H7 (cell line): Measurements from ENCODE around the gene STEAP1. TPM values are rescaled to one million over a fixed set of nuclear protein-coding genes. Genes with fewer than 3 reads are reported as not detected.
"Not testable (repeated sequence)": the region's sequence is repeated elsewhere in the genome, so short reads cannot be mapped to it uniquely, and the experiment has no call there.

Experiments used
- DNase-seq: peaks from one replicate; pipeline ENCODE4 v3.0.0; 2012
- H3K27me3 ChIP-seq: 2 replicates; pipeline ENCODE4 v1.6.0; 2011; ENCODE audit warnings: mild to moderate bottlenecking, low read length; ENCODE audit not compliant: control insufficient read depth, insufficient read depth
- H3K36me3 ChIP-seq: replicated peaks from 2 replicates; pipeline ENCODE4 v1.5.1; 2011; ENCODE audit warnings: low read length; ENCODE audit not compliant: control insufficient read depth, insufficient read depth
- H3K4me3 ChIP-seq: 2 replicates; pipeline ENCODE4 v1.5.1; 2011; ENCODE audit warnings: low read depth, mild to moderate bottlenecking, control low read depth, low read length, moderate library complexity; ENCODE audit not compliant: insufficient read depth
- total RNA-seq: library from RNA; depleted of rRNA; stranded (reverse); fragments of >200 nt; shearing (Covaris generic); gene quantifications from 2 replicates; pipeline ENCODE4 v1.2.3, GENCODE V29; 2014; rRNA removed

The STEAP1 gene
- total RNA-seq = 1.9 and 3.3 TPM in 2 replicates

DNA sequence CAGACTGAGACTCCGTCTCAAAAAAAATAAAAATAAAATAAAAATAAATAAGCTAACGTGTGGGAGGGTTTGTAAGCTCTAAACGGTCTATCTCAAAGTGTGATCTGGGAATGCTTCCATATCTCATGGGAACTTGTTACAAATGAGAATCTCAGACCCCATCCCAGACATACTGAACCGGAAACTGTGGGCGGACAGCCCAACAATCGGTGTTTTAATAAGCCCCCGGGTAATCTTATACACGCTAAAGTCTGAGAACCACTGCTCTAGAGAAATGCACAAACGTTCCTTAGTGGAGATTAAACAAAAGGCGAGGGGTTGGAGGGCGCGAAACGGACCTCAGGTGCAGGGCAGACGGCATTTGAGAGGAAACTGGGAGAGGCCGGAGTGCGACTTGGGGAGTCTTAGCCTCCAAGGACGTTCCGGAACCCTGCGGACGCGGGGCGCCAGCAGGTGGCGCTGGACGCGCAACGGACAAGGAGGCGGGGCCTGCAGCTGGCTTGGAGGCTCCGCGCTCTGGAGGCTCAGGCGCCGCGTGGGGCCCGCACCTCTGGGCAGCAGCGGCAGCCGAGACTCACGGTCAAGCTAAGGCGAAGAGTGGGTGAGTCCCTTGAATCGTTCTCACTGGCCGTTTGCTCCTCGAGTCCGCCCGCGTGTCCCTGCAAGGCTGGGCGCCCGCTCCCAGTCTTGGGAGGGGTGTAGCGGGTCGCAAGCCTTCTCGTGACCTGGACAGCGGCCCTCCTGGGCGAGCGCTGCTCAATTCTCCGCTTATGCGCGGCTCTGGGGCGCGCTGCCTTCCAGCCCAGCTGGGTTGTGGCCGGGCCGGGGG, at the start of gene STEAP1:
Gene STEAP1 (plus strand): TSS at position 527 of the 829 bp plus-strand sequence. CDS start 5,320 bp downstream, outside the sequence.
- peak; percentile 83 for DNase-seq
- not testable (repeated sequence) for H3K36me3 ChIP-seq, H3K27me3 ChIP-seq
- peak within 1 kb of the TSS; percentile 50 for H3K4me3 ChIP-seq

DNA sequence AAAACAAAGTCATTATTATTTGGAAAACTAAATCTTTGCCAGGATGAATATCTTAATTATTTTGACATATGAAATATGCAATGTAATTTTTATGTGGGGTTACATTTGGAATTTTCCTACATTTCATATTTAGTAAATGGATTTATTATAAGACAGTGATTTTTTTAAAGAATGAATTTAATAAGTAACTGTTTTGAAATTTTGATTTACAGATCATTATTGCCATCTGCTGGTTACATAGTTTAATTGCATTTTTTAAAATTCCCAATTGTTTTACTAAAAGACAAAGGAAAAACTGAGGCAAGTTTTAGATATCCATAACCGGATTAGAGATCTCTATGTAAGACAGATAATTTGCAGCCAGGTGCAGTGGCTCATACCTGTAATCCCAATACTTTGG, 39.3 kb upstream of the STEAP1 start:
- not testable (repeated sequence) for H3K4me3 ChIP-seq, H3K36me3 ChIP-seq, DNase-seq
- H3K27me3 ChIP-seq = peaks cover 22% of the 10 kb centered on the region

DNA sequence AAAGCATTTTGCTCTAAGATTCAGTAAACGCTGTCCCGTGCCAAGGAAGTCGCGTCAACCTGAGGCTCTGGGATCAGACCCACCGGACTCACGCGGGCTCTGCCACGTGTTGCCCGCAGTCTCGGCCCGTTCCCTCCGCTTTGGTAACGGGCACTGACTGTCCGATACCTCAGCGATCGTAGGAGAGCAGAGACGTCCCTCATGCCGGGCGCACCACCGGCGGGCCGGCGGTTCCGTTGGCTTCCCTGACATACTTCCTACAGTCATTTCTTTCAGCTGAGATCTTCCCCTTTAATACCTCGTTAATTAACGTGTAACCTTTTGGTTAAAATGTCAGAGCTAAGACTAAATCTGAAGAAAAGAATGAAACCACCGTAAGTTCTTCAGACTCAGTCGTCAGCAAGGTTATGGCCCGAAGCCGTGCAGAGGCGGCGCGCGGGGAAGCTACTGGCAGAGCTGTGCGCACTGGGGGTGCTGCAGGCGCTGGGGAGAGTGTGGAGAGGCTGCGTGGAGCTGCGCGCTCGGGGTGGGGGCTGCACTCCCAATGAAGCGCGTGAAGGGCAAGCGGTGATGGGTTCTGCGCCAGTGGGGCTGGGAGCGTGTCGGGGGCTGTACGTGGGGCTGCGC, 35.6 kb upstream of the STEAP1 start:
- Histone ChIP-seq H3K4me3 (peak overlapping the region; percentile 48), H3K27me3 (peaks cover 25% of the 10 kb centered on the region)
- not testable (repeated sequence) for H3K36me3 ChIP-seq
- peak; percentile 18 for DNase-seq

DNA sequence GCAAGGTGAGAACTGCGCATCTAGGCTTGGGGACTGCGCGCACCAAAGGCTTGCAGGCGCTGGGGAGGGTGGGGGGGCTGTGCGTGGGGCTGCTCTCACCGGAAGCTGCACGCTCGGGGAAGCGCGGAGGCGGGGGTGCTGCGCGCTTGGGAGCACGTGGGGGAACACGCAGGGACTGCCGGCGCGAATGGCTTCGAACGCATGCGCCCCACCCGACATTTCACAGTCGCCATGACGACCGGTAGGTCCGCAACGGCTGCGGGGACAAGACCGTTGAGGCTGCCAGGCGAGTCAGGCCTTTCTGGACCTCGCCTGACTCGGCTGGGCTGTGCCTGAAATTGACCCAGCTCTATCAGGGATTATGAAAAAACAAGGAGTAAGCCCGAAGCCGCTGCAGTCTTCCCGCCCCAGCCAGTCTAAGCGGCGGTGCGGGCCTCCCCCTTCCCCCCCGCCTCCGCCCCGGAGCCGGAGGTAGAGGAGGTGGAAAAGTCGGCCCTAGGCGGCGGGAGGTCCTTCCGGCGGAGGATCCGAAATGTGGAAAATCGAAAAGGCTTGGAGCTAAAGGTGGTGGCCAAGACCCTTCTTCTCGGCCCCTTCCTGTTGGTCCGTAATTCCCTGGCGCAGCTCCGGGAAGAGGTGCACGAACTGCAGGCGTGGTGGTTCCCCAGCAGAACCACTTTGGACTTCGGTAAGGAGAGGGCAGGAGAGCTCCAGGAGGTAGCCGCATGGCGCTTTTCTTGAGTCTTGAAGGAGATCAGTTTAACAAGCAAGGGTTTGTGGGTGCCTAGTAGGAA, 34.9 kb upstream of the STEAP1 start:
- Histone ChIP-seq H3K36me3 (no peaks in the 10 kb centered on the region), H3K27me3 (peaks cover 25% of the 10 kb centered on the region), H3K4me3 (peak overlapping the region; percentile 48)
- peak; percentile 63 for DNase-seq

DNA sequence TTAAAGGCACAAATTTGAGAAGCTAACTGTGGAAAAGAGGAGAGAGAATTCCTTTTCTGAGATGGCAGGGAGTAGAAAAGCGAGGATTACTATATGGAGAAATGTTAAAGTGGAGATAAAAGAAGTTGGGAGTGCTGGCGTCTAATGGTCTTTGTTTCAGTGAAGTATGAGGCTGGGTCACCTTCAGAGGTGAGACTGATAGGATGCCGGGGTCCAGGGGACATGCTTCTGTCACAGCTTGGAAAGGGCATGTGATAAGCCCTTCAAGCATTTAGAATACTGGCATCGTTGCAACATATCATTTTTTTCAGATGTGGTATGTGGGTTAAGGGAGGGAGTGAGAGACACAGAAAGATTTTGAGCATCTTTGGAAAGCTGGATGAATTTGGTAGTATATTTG, 34.1 kb upstream of the STEAP1 start:
- H3K27me3 ChIP-seq = peaks cover 25% of the 10 kb centered on the region
- not testable (repeated sequence) for DNase-seq, H3K36me3 ChIP-seq, H3K4me3 ChIP-seq

DNA sequence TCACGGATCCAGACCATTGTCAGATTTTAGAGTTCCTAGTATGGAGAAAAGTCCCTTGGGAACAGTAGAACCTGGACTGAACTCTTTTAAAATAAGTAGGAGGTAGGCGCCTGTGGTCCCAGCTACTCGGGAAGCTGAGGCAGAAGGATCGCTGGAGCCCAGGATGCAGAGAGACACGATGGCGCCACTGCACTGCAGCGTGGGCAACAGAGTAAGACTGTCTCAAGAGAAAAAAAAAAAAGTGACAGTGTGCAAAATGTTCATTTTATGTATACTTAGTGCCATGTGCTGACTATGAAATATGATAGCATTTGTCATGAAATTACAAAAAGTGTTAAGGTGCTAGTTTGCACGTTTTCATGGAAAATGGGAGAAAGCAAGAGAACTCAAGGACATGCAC, 22.5 kb upstream of the STEAP1 start:
- not testable (repeated sequence) for DNase-seq

DNA sequence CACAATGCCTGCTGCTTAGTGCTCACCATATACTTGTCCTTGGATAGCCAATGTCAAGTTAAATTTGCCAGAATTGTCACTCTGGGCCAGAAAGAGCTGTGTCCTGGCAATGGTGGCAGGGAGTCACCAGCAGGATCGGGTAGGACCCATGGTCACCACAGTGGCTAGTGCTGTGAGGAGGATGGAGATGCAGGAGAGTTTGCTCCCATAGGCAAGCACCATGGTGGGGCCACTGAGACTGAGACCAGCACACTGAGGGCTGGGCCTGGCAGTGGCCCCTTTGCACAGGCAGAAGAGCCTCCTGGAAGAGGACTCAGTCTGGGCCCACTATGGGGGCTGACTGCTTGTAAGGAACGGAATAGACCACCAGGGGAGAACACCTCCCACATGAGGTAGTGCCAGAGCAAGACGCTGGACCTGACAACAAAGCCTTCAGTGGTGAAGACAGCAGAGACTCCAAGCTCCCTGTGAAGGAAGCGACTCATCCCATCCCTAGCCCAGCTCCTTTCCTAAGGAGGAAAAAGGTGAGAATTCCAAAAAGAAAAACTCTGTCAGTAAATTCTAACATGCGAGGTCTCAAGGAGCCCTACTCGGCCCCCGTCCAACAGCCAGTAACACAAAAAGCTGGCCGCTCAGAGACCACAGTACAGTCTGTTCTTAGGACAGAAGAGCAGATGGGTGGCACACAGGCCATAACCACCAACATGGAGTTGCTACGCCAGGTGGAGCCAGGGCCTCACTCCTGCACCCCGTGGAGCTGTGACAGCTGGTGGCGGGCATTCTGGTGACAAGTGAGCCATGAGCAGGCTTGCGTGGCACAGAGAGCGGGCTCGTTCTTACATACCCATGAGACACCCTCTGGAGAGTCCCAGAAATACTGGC, 6.9 kb upstream of the STEAP1 start:
- not testable (repeated sequence) for H3K27me3 ChIP-seq, H3K36me3 ChIP-seq, DNase-seq, H3K4me3 ChIP-seq

More for the DNA sequence above, 22.5 kb upstream of the STEAP1 start:
- H3K36me3 ChIP-seq, H3K4me3 ChIP-seq, H3K27me3 ChIP-seq: not testable (repeated sequence)

DNA sequence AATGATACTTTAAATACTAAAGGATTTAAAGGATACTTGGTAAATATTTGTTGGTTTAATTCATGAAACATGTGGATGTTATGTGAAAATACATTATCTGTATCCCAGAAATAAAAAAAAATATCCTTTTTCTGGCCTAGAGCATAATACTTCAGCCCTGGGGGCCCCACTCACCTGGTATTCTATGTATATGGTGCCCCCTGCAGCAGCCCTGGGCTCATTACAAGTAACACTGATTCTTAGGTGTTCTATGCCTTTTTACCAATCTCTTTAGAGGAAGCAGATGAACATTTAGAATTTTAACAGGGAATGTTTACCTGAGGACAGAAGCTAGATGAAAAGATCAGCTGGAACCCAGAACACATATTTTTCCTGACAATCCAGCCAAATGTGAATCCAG, 4.8 kb upstream of the STEAP1 start:
- H3K27me3 ChIP-seq, DNase-seq, H3K36me3 ChIP-seq, H3K4me3 ChIP-seq: not testable (repeated sequence)

DNA sequence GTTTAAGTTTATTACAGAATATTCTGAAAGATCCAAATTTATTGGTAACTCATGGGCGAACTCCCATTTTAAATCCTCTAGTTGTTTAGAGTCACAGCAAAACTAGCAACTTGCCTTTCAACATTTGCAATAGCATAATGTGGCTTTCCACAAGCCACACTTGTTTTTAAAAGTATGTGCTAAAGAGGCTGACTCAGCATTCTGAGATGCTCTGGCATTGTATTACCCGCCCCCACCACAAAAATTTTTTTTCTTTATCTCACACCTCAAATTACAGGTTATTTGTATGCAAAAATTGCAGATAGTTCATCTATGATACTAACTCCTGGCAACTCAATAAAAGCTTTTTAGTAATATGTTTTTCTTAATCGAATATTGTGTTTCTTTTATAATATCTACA, 2.4 kb upstream of the STEAP1 start:
- not testable (repeated sequence) for H3K4me3 ChIP-seq, DNase-seq, H3K27me3 ChIP-seq, H3K36me3 ChIP-seq

DNA sequence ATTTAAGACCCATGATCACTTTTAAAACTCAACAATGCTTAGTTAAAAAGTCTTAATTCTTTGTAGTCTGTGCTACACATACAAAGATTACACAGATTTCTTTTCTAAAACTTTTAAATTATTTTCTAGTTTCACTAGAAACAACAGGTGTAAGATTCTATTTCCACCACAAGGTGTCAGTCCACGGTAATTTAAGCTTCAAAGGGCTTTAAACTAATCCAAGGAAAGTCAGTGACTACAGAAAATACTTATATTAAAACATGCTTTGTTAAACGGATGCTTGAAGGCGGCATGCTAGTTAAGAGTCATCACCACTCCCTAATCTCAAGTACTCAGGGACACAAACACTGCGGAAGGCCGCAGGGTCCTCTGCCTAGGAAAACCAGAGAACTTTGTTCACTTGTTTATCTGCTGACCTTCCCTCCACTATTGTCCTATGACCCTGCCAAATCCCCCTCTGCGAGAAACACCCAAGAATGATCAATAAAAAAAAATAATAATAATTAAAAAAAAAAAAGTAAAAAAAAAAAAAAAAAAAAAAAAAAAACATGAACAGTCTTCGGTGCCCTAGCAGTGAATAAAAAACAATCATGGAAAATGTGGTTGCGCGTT, 1.5 kb upstream of the STEAP1 start:
- not testable (repeated sequence) for H3K27me3 ChIP-seq, H3K4me3 ChIP-seq, H3K36me3 ChIP-seq
- DNase-seq = peak; percentile 17

DNA sequence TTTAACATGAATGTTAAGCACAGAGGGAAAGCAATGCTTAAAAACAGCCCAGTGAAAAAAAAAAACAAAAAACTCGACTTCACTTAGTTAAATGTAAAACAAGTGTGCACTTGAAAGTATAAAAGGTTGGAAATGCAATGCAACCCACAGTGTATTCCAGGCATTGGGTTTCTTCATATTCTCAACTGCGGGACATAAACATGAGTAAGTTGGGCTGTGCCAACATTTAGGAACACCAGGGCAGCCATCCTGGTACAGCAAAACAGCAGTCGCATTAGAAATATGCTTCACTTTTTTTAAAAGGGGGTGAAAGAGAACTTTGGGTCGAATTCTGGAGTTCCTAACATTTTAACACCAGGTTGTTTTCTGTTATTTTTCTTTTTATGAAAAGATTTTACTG, 937 bp downstream of the STEAP1 start:
- H3K27me3 ChIP-seq = no peaks in the 10 kb centered on the region; the same call in 1 of the 2 replicates
- H3K4me3 ChIP-seq = no peak overlapping the region
- no peak for DNase-seq
- no peaks in the 10 kb centered on the region for H3K36me3 ChIP-seq

DNA sequence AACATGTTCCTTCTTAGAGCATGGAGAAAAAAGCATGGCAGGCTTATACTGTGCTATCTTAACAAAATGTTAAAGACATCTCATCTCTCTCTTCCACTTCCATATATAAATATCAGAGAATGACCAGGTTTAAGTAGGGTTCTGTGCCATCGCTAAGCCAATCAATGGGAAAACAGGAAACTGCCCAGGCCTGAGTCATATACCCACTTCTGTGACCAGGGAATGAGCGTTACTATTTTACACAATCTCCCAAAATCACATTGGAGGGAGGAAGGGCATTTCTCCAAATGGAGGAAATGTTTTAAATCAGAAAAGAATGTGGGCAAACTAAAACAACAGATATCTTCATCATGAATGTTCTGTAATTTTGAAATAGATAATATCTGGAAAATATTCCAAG, 3.1 kb downstream of the STEAP1 start:
- H3K36me3 ChIP-seq, DNase-seq, H3K4me3 ChIP-seq, H3K27me3 ChIP-seq: not testable (repeated sequence)

DNA sequence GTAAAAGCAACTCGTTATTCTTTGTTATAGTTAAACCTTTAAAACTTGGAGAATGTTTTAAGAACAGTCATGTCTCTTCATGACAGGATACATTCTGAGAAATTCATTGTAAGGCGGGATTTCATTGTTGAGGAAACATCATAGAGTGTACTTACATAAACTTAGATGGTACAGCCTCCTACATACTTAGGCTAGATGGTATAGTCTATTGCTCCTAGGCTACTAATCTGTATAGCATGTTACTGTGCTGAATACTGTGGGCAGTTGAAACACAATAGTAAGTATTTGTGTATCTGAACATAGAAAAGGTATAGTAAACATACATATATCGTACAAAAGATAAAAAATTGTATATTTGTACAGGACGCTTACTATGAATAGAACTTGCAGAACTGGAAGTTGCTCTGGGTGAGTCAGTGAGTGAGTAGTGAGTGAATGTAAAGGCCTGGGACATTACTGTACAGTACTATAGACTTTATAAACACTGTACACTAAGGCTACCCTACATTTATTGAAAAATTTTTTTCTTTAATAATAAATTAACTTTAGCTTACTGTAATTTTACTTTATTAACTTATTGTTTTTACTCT, 3.6 kb downstream of the STEAP1 start:
- not testable (repeated sequence) for DNase-seq, H3K27me3 ChIP-seq

More for the DNA sequence above, 3.6 kb downstream of the STEAP1 start:
- H3K36me3 ChIP-seq, H3K4me3 ChIP-seq: not testable (repeated sequence)
